GM12865 (cell line): ENCODE data around the gene FAM13A.
"Not testable (repeated sequence)": the region's sequence is repeated elsewhere in the genome, so short reads cannot be mapped to it uniquely, and the experiment has no call there.

Experiments used
- DNase-seq: peaks from one replicate; pipeline ENCODE4 v3.0.0; 2010; ENCODE audit warnings: low read depth
- H3K4me3 ChIP-seq: 2 replicates; pipeline ENCODE4 v1.5.1; 2011; ENCODE audit warnings: mild to moderate bottlenecking, low read depth, low read length, control low read depth
- CTCF ChIP-seq: IDR thresholded peaks from 2 replicates; pipeline ENCODE4 v1.5.1; 2011; ENCODE audit warnings: low read length, control low read depth, low read depth, inconsistent platforms; ENCODE audit not compliant: insufficient read depth; ENCODE audit errors: missing control alignments

FAM13A gene

GRCh38 chr4:89009761-89010369 lies 47.1 kb downstream of the FAM13A start:
- DNase-seq, result no peak
- TF ChIP-seq CTCF, result no peak

GRCh38 chr4:89009115-89009514 lies 47.9 kb downstream of the FAM13A start:
- DNase-seq, result no peak
- H3K4me3 ChIP-seq, result no peak overlapping the region
- TF ChIP-seq CTCF, result no peak

More at GRCh38 chr4:89009761-89010369, 47.1 kb downstream of the FAM13A start:
- no peak overlapping the region for H3K4me3 ChIP-seq

- H3K4me3 ChIP-seq, result no peak overlapping the region
- no peak for DNase-seq
- no peak for TF ChIP-seq CTCF
Measured at GRCh38 chr4:89008166-89008565, 48.8 kb downstream of the FAM13A start.

GRCh38 chr4:89007338-89007939 lies 49.5 kb downstream of the FAM13A start:
- no peak overlapping the region for H3K4me3 ChIP-seq
- no peak for TF ChIP-seq CTCF
- no peak for DNase-seq

- DNase-seq, result no peak
- TF ChIP-seq CTCF, result no peak
- no peak overlapping the region for H3K4me3 ChIP-seq
Measured at GRCh38 chr4:89006307-89006706, 50.7 kb downstream of the FAM13A start.

- H3K4me3 ChIP-seq, DNase-seq: not testable (repeated sequence)
Measured at GRCh38 chr4:89005066-89005465, 51.9 kb downstream of the FAM13A start.

- no peak overlapping the region for H3K4me3 ChIP-seq
- no peak for DNase-seq
- no peak for TF ChIP-seq CTCF
Measured at GRCh38 chr4:89001647-89002445, 55.1 kb downstream of the FAM13A start.
